PC-9 (cell line): ENCODE data around the gene TOGARAM2. TPM values are rescaled to one million over a fixed set of nuclear protein-coding genes. Genes with fewer than 3 reads are reported as not detected.
"Not testable (repeated sequence)": the region's sequence is repeated elsewhere in the genome, so short reads cannot be mapped to it uniquely, and the experiment has no call there.

Source experiments
- BruUV-seq: library from RNA; stranded (reverse); fragments of 400-500 nt; replicated peaks from 2 replicates; lab custom pipeline; 2021; lab: Mats Ljungman, UMichigan
- CTCF ChIA-PET: fragments of 300-600 bp; sonication (Branson Sonifier 250); formaldehyde crosslinking; loops from one replicate; lab custom pipeline; 2022; ENCODE audit warnings: antibody characterized with exemption; lab: Charles Lee
- POLR2A ChIA-PET: fragments of 300-600 bp; sonication (Branson Sonifier 250); formaldehyde crosslinking; loops from one replicate; lab custom pipeline; 2022; ENCODE audit warnings: antibody characterized with exemption; ENCODE audit not compliant: unreplicated experiment; lab: Charles Lee
- DNase-seq, 2 experiments: peaks; one replicate each; pipeline versions ENCODE4 v3.0.0 to v3.0.0-alpha.2; 2015 to 2022; ENCODE audit warnings: mixed read lengths in 1 of 2
- H2AFZ ChIP-seq: fragments of 200-600 bp; sonication (generic); 2 replicates; pipeline ENCODE4 v1.8.1; 2017; ENCODE audit warnings: antibody characterized with exemption
- H3F3A ChIP-seq: fragments of 200-600 bp; sonication (generic); 2 replicates; pipeline ENCODE4 v1.8.1; 2017; ENCODE audit warnings: antibody characterized with exemption, mild to moderate bottlenecking, low read depth; ENCODE audit not compliant: insufficient read depth
- H3K27ac ChIP-seq: fragments of 200-600 bp; sonication (generic); 2 replicates; pipeline ENCODE4 v1.6.1; 2016; ENCODE audit warnings: mixed run types
- H3K27me3 ChIP-seq: fragments of 200-600 bp; sonication (generic); 2 replicates; pipeline ENCODE4 v1.6.1; 2016; ENCODE audit warnings: low read depth, mixed run types; ENCODE audit not compliant: insufficient read depth
- H3K36me3 ChIP-seq: fragments of 200-600 bp; sonication (generic); 2 replicates; pipeline ENCODE4 v1.6.1; 2016; ENCODE audit warnings: low read depth, mixed run types
- H3K4me1 ChIP-seq: fragments of 200-600 bp; sonication (generic); replicated peaks from 2 replicates; pipeline ENCODE4 v1.6.1; 2016; ENCODE audit warnings: mixed run types; ENCODE audit not compliant: insufficient read depth
- H3K4me2 ChIP-seq: fragments of 200-600 bp; sonication (generic); 2 replicates; pipeline ENCODE4 v1.6.1; 2017; ENCODE audit warnings: mixed run types
- H3K4me3 ChIP-seq: fragments of 200-600 bp; sonication (generic); 2 replicates; pipeline ENCODE4 v1.6.1; 2016; ENCODE audit warnings: mixed run types
- H3K79me2 ChIP-seq: fragments of 200-600 bp; sonication (generic); 2 replicates; pipeline ENCODE4 v1.6.1; 2017; ENCODE audit warnings: low read depth, mixed run types
- H3K9me2 ChIP-seq: fragments of 200-600 bp; sonication (generic); 2 replicates; pipeline ENCODE4 v1.8.1; 2017; ENCODE audit warnings: mild to moderate bottlenecking; ENCODE audit not compliant: insufficient read depth
- H3K9me3 ChIP-seq: fragments of 200-600 bp; sonication (generic); 2 replicates; pipeline ENCODE4 v1.8.1; 2016; ENCODE audit warnings: low read depth; ENCODE audit not compliant: insufficient read depth
- H4K20me1 ChIP-seq: fragments of 200-600 bp; sonication (generic); 2 replicates; pipeline ENCODE4 v1.8.1; 2017; ENCODE audit not compliant: insufficient read depth
- CTCF ChIP-seq: fragments of 200-600 bp; sonication (generic); conservative IDR thresholded peaks from 2 replicates; pipeline ENCODE4 v1.6.1; 2017; ENCODE audit warnings: mixed run types, antibody characterized with exemption, mild to moderate bottlenecking, moderate library complexity
- EZH2 ChIP-seq: fragments of 200-600 bp; sonication (generic); IDR thresholded peaks from 2 replicates; pipeline ENCODE4 v1.8.0; 2017; ENCODE audit warnings: antibody characterized with exemption, low read depth
- intact Hi-C: fragments of 100-400 bp; cut with micrococcal nuclease; formaldehyde crosslinking; loops from one replicate; pipeline ENCODE4 v1.10.0; 2022; ENCODE audit not compliant: unreplicated experiment
- total RNA-seq: library from RNA; stranded (reverse); gene quantifications from 2 replicates; pipeline ENCODE4 v1.2.3, GENCODE V29; 2021

The TOGARAM2 gene
- total RNA-seq, 1 experiment from 2014 or later = 0.44 TPM

- no TSS peak for BruUV-seq
- TF ChIP-seq EZH2 (no peak), CTCF (no peak)
- intact Hi-C loops = no loop called here
- H2AFZ ChIP-seq = no peak overlapping the region
- H3F3A ChIP-seq = peaks cover 17% of the 10 kb centered on the region
- no peaks in the 10 kb centered on the region for H3K9me2 ChIP-seq
- H3K4me1 ChIP-seq = peaks cover 39% of the 10 kb centered on the region
- no peaks in the 10 kb centered on the region for H4K20me1 ChIP-seq
- ChIA-PET CTCF (no interaction called here), POLR2A (no interaction called here)
- peak overlapping the region; percentile 50 for H3K27ac ChIP-seq
- H3K4me3 ChIP-seq = no peak overlapping the region
- no peaks in the 10 kb centered on the region for H3K9me3 ChIP-seq
- H3K36me3 ChIP-seq = no peaks in the 10 kb centered on the region
- no peak for DNase-seq
- no peaks in the 10 kb centered on the region for H3K79me2 ChIP-seq
- H3K4me2 ChIP-seq = peak overlapping the region; percentile 31
- no peaks in the 10 kb centered on the region for H3K27me3 ChIP-seq
These were observed 3.8 kb upstream of the TOGARAM2 start for GRCh38 chr2:28977176-28977875.

GRCh38 chr2:28978001-28978400, 3.1 kb upstream of the TOGARAM2 start:
- DNase-seq, POLR2A ChIA-PET: not testable (repeated sequence)

GRCh38 chr2:28978606-28979005, 2.5 kb upstream of the TOGARAM2 start:
- BruUV-seq = no TSS peak
- H3K79me2 ChIP-seq = no peaks in the 10 kb centered on the region
- H4K20me1 ChIP-seq = no peaks in the 10 kb centered on the region
- H3K27me3 ChIP-seq = no peaks in the 10 kb centered on the region
- no peak overlapping the region for H3K4me2 ChIP-seq
- no peaks in the 10 kb centered on the region for H3K9me3 ChIP-seq
- no peaks in the 10 kb centered on the region for H3K9me2 ChIP-seq
- H3K4me1 ChIP-seq = peaks cover 39% of the 10 kb centered on the region
- ChIA-PET CTCF (no interaction called here), POLR2A (no interaction called here)
- intact Hi-C loops = no loop called here
- TF ChIP-seq CTCF (no peak), EZH2 (no peak)
- H3F3A ChIP-seq = peaks cover 17% of the 10 kb centered on the region
- DNase-seq = no peak
- no peak overlapping the region for H2AFZ ChIP-seq
- no peak overlapping the region for H3K4me3 ChIP-seq
- no peak overlapping the region for H3K27ac ChIP-seq
- H3K36me3 ChIP-seq = no peaks in the 10 kb centered on the region

More at GRCh38 chr2:28978001-28978400, 3.1 kb upstream of the TOGARAM2 start:
- H3K27me3 ChIP-seq, H3K27ac ChIP-seq, H3K4me3 ChIP-seq, H3K36me3 ChIP-seq, CTCF ChIA-PET, intact Hi-C loops, H3K4me2 ChIP-seq, H2AFZ ChIP-seq, H4K20me1 ChIP-seq, H3K9me3 ChIP-seq, H3K9me2 ChIP-seq, H3K79me2 ChIP-seq, BruUV-seq: not testable (repeated sequence)
- Histone ChIP-seq H3F3A (peaks cover 17% of the 10 kb centered on the region), H3K4me1 (peaks cover 39% of the 10 kb centered on the region)

- H3K27ac ChIP-seq = no peak overlapping the region
- no peaks in the 10 kb centered on the region for H4K20me1 ChIP-seq
- no peak overlapping the region for H2AFZ ChIP-seq
- no peaks in the 10 kb centered on the region for H3K79me2 ChIP-seq
- no peaks in the 10 kb centered on the region for H3K27me3 ChIP-seq
- H3K36me3 ChIP-seq = no peaks in the 10 kb centered on the region
- peaks cover 39% of the 10 kb centered on the region for H3K4me1 ChIP-seq
- H3K4me2 ChIP-seq = no peak overlapping the region
- H3K4me3 ChIP-seq = no peak overlapping the region
- CTCF ChIA-PET = interaction anchor here (0.5 kb wide), 1 partner anchor 23 kb away, joined by 4 read pairs; no protein-coding TSS in a partner anchor
- intact Hi-C loops = no loop called here
- BruUV-seq = no TSS peak
- no peak for DNase-seq
- H3F3A ChIP-seq = peaks cover 17% of the 10 kb centered on the region
- no peak for TF ChIP-seq CTCF
- TF ChIP-seq EZH2 = no peak
- no peaks in the 10 kb centered on the region for H3K9me2 ChIP-seq
- POLR2A ChIA-PET = no interaction called here
- no peaks in the 10 kb centered on the region for H3K9me3 ChIP-seq
These were observed 2.1 kb upstream of the TOGARAM2 start for GRCh38 chr2:28979041-28979440.
